Stimulated activated CD4-positive, alpha-beta T cell treated with anti-CD3 and anti-CD28 coated beads, Interleukin-1b, Interleukin-23, amount 100 ng/mL, for 48 hours (primary cell): ENCODE measurements around the gene ULBP1.
"Not testable (repeated sequence)": the region's sequence is repeated elsewhere in the genome, so short reads cannot be mapped to it uniquely, and the experiment has no call there.

ENCODE experiments used
- DNase-seq: peaks from one replicate; pipeline ENCODE4 v3.0.0-alpha.2; 2020

Gene ULBP1, protein sequence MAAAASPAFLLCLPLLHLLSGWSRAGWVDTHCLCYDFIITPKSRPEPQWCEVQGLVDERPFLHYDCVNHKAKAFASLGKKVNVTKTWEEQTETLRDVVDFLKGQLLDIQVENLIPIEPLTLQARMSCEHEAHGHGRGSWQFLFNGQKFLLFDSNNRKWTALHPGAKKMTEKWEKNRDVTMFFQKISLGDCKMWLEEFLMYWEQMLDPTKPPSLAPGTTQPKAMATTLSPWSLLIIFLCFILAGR

GRCh38 chr6:149963462-149964307 is at the start of gene ULBP1:
Gene ULBP1 (plus strand): TSS chr6:149963943. CDS start chr6:149964050, 107 bp downstream.
- DNase-seq, result peak; percentile 84

GRCh38 chr6:149915970-149916865 is 47.5 kb upstream of the ULBP1 start:
- DNase-seq, result no peak

DNA sequence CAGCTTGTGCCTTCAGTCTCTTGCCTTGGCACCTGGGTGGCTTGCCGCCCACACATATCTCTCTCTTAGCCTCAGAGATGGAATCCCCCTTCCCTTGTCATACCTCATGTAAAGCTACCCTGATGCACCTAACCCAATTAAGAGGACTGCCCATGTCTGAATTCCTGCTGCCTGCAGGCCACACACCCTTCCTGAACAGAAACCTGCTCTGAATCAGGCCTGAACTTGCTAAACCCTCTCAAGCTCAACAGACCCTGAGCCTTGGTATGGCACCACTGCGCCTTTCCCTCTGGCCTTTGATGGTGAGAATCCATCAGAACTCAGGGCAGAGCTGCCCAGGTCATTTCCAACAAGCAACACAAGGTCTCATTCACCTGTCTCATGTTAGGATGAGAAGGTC is 46.1 kb upstream of the ULBP1 start:
- no peak for DNase-seq

- no peak for DNase-seq
Observed at GRCh38 chr6:149918151-149918905, 45.4 kb upstream of the ULBP1 start.

- not testable (repeated sequence) for DNase-seq
Observed at GRCh38 chr6:149919126-149919833, 44.5 kb upstream of the ULBP1 start.

DNA sequence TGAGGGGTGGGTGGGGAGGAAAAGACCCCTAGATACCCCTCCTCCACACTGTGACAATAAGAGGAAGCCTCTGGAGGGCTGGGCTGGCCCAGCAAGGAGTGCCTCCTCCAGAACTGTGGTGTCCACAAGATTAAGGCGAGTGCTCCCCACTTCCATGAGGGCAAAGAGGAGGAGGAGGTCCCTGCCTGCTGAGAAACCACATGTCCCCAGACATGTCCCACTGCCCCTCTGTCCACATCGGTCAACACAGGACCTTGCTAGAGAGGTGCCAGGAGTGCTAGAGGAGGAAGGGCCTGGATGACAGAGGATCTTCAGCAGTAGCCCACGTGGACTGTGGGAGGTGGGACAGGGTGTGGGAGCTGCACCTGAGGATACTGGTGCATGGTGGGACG is 43.9 kb upstream of the ULBP1 start:
- no peak for DNase-seq

- DNase-seq, result no peak
Observed at GRCh38 chr6:149921361-149921760, 42.4 kb upstream of the ULBP1 start.

DNA sequence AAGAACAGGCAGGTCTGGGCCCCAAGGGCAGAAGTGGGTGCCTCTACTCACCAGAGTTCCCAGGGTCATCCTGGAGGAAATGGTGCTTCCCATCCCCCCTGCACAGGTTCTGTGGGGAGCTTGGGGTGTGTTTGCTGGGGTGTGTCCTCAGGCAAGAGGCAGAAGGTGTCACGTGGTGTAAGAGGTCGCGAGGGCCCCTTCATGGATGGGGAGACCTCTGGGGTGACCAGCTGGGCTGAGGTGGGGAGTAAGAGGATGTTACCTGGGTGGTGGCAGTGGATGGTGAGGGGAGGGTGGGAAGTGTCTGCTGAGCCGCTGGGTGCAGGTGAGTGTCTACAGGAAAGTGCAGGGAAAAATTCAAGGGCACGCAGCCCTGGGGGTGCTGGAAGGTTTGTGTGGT is 41.7 kb upstream of the ULBP1 start:
- DNase-seq, result not testable (repeated sequence)

- DNase-seq, result peak; percentile 85
Observed at GRCh38 chr6:149922642-149923326, 41.0 kb upstream of the ULBP1 start, which contains the start of gene RAET1G. Gene RAET1G (minus strand): TSS chr6:149923121. CDS start chr6:149923010, 111 bp downstream.

DNA sequence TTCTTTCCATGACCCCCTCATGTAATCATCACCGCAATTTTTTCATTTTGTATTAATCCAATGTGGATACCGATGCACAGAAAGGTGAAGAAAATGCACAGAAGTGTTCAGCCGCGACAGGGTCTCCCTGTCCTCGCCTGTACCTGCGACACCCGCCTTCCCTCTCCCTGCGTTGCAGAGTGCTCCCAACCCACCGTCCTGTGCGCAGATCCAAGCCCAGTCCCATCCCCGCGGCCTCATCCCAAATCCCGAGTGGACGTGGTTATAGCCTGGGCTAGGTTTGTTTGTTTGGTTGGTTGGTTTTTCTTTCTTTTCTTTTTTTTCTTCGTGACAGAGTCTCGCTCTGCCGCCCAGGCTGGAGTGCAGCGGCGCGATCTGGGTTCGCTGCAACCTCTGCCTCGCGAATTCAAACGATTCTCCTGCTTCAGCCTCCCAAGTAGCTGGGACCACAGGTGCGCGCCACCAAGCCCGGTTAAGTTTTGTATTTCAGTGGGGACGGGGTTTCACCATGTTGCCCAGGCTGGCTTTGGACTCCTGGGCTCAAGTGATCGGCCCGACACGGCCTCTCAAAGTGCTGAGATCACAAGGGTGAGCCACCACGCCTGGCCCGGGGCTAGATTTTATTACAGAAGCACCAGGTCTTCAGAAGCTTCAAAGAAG is 40.3 kb upstream of the ULBP1 start:
- no peak for DNase-seq

DNA sequence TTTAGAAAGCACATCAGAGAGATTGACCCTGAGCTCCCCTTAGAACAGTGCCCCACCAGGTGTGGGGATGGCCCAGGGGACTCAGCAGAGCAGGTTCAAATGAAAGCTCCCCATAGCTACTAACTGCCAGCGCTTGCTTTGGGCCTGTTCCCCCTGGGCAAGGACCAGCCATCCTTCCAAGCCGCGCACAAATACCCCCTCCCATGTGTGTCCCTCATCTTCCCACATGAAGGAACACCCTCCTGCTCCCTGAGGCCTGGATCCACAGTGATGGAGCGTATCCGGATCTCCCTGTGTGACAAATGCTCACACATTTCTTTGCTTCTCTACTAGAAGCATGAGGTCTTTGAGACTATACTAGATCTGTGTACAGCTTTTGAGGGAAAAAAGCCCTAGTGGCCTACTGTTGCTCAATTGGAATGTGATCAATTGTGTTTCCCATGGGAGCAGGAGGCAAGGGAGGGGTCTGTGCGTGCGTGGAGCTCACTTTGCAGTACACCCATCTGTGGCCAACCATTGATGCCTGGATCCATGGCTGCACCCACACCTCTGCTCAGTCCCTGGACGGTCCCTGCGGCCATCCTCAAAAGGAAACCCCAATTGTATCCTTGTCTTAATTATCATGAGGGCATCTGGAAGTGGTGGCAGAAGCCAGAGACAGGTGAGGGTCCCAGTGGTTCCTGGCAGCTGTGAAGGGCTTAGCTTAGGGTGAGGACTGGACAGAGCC is 39.4 kb upstream of the ULBP1 start:
- DNase-seq, result no peak

- DNase-seq, result no peak
Observed at GRCh38 chr6:149924933-149925252, 38.9 kb upstream of the ULBP1 start.

DNA sequence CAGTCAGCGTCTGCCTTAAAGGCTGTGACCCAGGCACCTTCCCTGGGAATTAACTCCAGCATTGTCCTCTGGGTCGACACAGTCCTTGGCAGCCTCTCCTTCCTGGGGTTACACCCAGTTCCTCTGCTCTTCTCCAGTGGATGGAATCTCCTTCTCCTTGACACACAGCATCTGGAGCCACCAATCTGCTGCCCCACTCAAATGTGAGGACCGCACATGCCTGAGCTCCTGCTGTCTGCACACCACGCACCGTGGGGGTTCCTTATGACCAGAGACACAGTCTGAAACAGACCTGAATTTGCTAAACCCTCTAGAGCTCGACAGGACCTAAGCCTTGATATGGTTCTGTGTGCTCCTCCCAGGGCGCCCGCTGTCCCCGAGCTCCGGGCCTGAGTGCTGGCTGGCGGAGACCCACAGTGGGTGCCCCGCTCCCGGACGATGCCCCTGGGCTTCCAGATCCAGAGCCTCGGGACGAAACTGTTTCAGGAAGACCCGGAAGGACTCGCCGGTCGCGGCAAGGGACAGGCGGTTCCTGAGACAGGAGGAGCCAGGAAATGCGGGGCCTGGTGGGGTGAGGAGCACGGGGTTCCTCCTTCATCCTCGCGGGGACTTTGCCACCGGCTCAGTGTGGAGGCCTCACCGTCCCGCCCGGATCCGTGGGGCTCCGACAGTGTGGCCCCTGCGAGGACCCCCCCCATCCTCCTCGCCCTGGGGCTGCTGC is 38.3 kb upstream of the ULBP1 start:
- DNase-seq, result no peak

- DNase-seq, result peak; percentile 83
Observed at GRCh38 chr6:149925974-149926777, 37.6 kb upstream of the ULBP1 start.

DNA sequence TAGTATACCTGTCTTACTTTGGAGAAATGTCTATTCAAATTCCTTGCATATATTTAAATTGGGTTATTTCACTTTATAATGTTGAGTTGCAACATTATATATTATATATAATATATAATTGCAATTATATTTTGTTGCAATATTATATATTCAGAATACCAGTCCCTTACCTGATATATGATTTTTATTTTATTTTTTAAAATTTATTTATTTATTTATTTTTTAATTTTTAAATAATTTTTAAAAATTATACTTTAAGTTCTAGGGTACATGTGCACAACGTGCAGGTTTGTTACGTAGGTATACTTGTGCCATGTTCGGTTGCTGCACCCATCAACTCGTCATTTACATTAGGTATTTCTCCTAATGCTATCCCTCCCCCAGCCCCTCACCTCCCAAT is 36.7 kb upstream of the ULBP1 start:
- DNase-seq, result not testable (repeated sequence)

DNA sequence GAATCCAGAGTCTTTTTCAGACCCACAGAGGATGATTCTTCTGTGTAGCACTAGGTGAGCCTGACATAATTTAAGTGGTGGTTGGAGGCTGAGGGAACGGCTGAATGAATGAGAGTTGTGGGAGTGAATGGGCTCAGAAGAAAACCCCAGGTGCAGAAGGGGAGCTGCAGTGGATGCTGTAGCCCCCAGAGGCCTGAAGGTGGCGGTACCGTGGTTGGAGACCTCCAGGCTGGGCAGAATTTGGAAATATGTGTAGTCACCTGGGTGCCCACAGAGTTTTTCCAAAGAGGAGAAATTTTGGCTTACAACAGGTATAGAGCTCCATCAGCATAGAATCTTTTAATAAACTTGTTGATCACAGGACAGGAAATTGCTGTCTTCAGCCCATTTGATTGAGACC is 34.3 kb upstream of the ULBP1 start:
- DNase-seq, result no peak

GRCh38 chr6:149931501-149931900 is 32.2 kb upstream of the ULBP1 start:
- no peak for DNase-seq

- no peak for DNase-seq
Observed at GRCh38 chr6:149933036-149933435, 30.7 kb upstream of the ULBP1 start.
